Spleen (tissue), 11 donors: Measurements from ENCODE around the gene CD47. TPM values are rescaled to one million over a fixed set of nuclear protein-coding genes. Genes with fewer than 3 reads are reported as not detected.
A peak's percentile ranks its signal among the peaks of the same experiment; 100 is the strongest.

ENCODE experiments used
- DNase-seq: peaks from one replicate; pipeline ENCODE4 v3.0.0-alpha.2; 2020
- H3K27ac ChIP-seq, 8 donors: fragments of 200-600 bp; sonication (generic) in 7 of 8; 1 replicate in 4 of 8; 2 replicates in 4 of 8; pipeline versions ENCODE4 v1.5.0 to v1.8.0; 2016 to 2021; ENCODE audit warnings: inconsistent platforms in 4 of 8, mild to moderate bottlenecking in 4 of 8, moderate library complexity in 1 of 8
- H3K27me3 ChIP-seq, 7 donors: fragments of 200-600 bp; sonication (generic) in 6 of 7; replicated peaks in 1 of 7; 1 replicate in 4 of 7; 2 replicates in 3 of 7; pipeline versions ENCODE4 v1.5.0 to v1.8.0; 2016 to 2021; ENCODE audit warnings: inconsistent platforms in 3 of 7, mild to moderate bottlenecking in 1 of 7
- H3K36me3 ChIP-seq, 6 donors: fragments of 200-600 bp; sonication (generic) in 5 of 6; 1 replicate in 4 of 6; 2 replicates in 2 of 6; pipeline versions ENCODE4 v1.5.0 to v1.8.0; 2016 to 2021; ENCODE audit warnings: inconsistent platforms in 2 of 6
- H3K4me1 ChIP-seq, 6 donors: fragments of 200-600 bp; sonication (generic) in 5 of 6; 1 replicate in 3 of 6; 2 replicates in 3 of 6; pipeline versions ENCODE4 v1.5.0 to v1.8.0; 2016 to 2021; ENCODE audit warnings: inconsistent platforms in 3 of 6
- H3K4me3 ChIP-seq, 8 donors: fragments of 200-600 bp; sonication (generic) in 7 of 8; 1 replicate in 4 of 8; 2 replicates in 4 of 8; pipeline versions ENCODE4 v1.5.0 to v1.8.0; 2016 to 2021; ENCODE audit warnings: inconsistent platforms in 4 of 8, mild to moderate bottlenecking in 4 of 8, moderate library complexity in 2 of 8
- H3K9me3 ChIP-seq, 8 donors: fragments of 200-600 bp; sonication (generic) in 7 of 8; 1 replicate in 4 of 8; 2 replicates in 4 of 8; pipeline versions ENCODE4 v1.5.0 to v1.8.0; 2016 to 2021; ENCODE audit warnings: inconsistent platforms in 4 of 8
- POLR2A ChIP-seq, 3 donors: fragments of 450-650 bp; IDR thresholded peaks; one replicate each; pipeline ENCODE4 v1.5.1; 2017; ENCODE audit warnings: antibody characterized with exemption in 3 of 3, mild to moderate bottlenecking in 1 of 3
- POLR2AphosphoS5 ChIP-seq, 3 donors: sonication (generic); formaldehyde crosslinking; IDR thresholded peaks; one replicate each; pipeline ENCODE4 v1.5.1; 2017; ENCODE audit warnings: antibody characterized with exemption in 3 of 3
- WGBS, 5 donors: extraction: QIAGEN DNeasy Blood & Tissue Kit in 3 of 5; methylation state at CpG; one replicate each; pipeline versions ENCODE4 v1.1.5 to v1.1.7; 2013 to 2018; 5-methylcytosine and 5-hydroxymethylcytosine counted together
- intact Hi-C: fragments of 100-400 bp; cut with DNase I; formaldehyde crosslinking; loops from one replicate; pipeline ENCODE4 v1.15.0; 2023; ENCODE audit warnings: low total_unique reads
- polyA plus RNA-seq, 3 donors: library from polyadenylated mRNA; stranded (reverse); fragments of 200-250 nt; gene quantifications; one replicate each; pipeline ENCODE4 v1.2.1, GENCODE V29; 2013
- total RNA-seq, 7 donors: library from RNA; depleted of rRNA in 3 of 7; stranded (reverse); fragments of >200 nt in 3 of 7; fragmentation: NEBNext Ultra II Directional in 4 of 7; extraction: Animal tissue kit (Norgen Biotek cat#: 25700) in 4 of 7; gene quantifications; one replicate each; pipeline versions ENCODE4 v1.1.0 to v1.2.1, GENCODE V29; 2016 to 2021
- TF ChIP-seq, protein P1 (sequence below), 11 experiments: fragments of 200-600 bp in 7 of 11; fragments of 450-650 bp in 4 of 11; sonication (generic) in 4 of 11; IDR thresholded peaks in 8 of 11; conservative IDR thresholded peaks in 3 of 11; 1 replicate in 7 of 11; 2 replicates in 4 of 11; pipeline versions ENCODE4 v1.4.0 to v1.8.0; 2016 to 2021; ENCODE audit warnings: antibody characterized with exemption in 11 of 11, inconsistent platforms in 4 of 11, mild to moderate bottlenecking in 1 of 11
- donor health status: healthy with polysubstance abuse.
- donor health status: DM: no; HTN: no; CAD: no; lungs with moderate emphysema.
- donor health status: DM: no; HTN: no; CAD: no.
- donor health status: Bipolar disorder and iron deficiency.
- donor health status: healthy.
- donor health status: DM: no; HTN: no; CAD: no.
- donor health status: DM: yes; HTN: yes; CAD: no.

The CD47 gene
- total and polyA plus RNA-seq, 10 donors, result 48.2 to 156 (median 125) TPM

GRCh38 chr3:108086653-108087052, 4.2 kb downstream of the CD47 start:
- Histone ChIP-seq H3K9me3 (no peaks in the 10 kb centered on the region), H3K27ac (peak overlapping the region in 2 of 8 donors; percentile 3 to 99), H3K27me3 (no peaks in the 10 kb centered on the region), H3K4me1 (peaks cover 24 to 87% (median 82%) of the 10 kb centered on the region in 6 donors), H3K36me3 (peaks cover 0 to 8% (median 0%) of the 10 kb centered on the region in 6 donors), H3K4me3 (no peak overlapping the region)
- TF ChIP-seq POLR2AphosphoS5 (IDR thresholded peaks at IDR 0.05), result no peak
- TF ChIP-seq, protein P1, sequence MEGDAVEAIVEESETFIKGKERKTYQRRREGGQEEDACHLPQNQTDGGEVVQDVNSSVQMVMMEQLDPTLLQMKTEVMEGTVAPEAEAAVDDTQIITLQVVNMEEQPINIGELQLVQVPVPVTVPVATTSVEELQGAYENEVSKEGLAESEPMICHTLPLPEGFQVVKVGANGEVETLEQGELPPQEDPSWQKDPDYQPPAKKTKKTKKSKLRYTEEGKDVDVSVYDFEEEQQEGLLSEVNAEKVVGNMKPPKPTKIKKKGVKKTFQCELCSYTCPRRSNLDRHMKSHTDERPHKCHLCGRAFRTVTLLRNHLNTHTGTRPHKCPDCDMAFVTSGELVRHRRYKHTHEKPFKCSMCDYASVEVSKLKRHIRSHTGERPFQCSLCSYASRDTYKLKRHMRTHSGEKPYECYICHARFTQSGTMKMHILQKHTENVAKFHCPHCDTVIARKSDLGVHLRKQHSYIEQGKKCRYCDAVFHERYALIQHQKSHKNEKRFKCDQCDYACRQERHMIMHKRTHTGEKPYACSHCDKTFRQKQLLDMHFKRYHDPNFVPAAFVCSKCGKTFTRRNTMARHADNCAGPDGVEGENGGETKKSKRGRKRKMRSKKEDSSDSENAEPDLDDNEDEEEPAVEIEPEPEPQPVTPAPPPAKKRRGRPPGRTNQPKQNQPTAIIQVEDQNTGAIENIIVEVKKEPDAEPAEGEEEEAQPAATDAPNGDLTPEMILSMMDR (IDR thresholded peaks at IDR 0.05 in 8 of 11, conservative IDR thresholded peaks at IDR 0.05 in 3 of 11), result no peak
- no peak for TF ChIP-seq POLR2A (IDR thresholded peaks at IDR 0.05)
- no peak for DNase-seq
- intact Hi-C loops, result no loop called here
- WGBS, 5 donors, result 75 to 91% (median 86%) methylated on average over 4 of the region's 4 CpGs

- Histone ChIP-seq H3K36me3 (peaks cover 0 to 8% (median 0%) of the 10 kb centered on the region in 6 donors), H3K27me3 (no peaks in the 10 kb centered on the region), H3K4me1 (peaks cover 28 to 89% (median 87%) of the 10 kb centered on the region in 6 donors), H3K9me3 (no peaks in the 10 kb centered on the region), H3K27ac (peak overlapping the region in 1 of 8 donors; percentile 33), H3K4me3 (no peak overlapping the region)
- DNase-seq, result no peak
- WGBS, 5 donors, result 69 to 78% (median 71%) methylated on average over 2 of the region's 2 CpGs
- TF ChIP-seq, protein P1 (IDR thresholded peaks at IDR 0.05 in 8 of 11, conservative IDR thresholded peaks at IDR 0.05 in 3 of 11), result no peak
- TF ChIP-seq POLR2AphosphoS5 (IDR thresholded peaks at IDR 0.05) (no peak), POLR2A (IDR thresholded peaks at IDR 0.05) (no peak)
- intact Hi-C loops, result no loop called here
Observed at GRCh38 chr3:108085810-108086350, 5.0 kb downstream of the CD47 start.

DNA sequence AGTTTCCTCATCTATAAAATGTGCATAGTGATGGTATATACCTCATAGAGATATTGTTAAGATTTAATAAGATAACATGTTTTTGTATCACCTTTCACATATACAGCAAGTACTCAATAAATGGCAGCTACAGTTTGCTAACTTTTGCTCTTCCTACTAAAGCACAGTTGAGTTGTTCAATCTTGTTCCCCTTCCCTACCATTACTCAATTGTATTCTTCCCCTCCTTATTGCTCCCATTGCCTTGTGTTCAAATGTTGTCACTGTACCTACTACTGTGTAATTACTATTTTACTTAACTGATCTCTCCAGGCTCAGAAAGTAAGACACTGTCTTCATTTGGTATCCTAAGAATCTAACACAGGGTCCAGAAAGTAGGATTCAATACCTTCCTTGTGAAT, 5.5 kb downstream of the CD47 start:
- intact Hi-C loops, result no loop called here
- H3K4me1 ChIP-seq, result peaks cover 32 to 94% (median 91%) of the 10 kb centered on the region in 6 donors

GRCh38 chr3:108079877-108080276, 11.0 kb downstream of the CD47 start:
- intact Hi-C loops, result no loop called here
- Histone ChIP-seq H3K4me1 (peaks cover 17 to 98% (median 66%) of the 10 kb centered on the region in 6 donors), H3K9me3 (no peaks in the 10 kb centered on the region), H3K27me3 (no peaks in the 10 kb centered on the region), H3K36me3 (peaks cover 0 to 44% (median 1%) of the 10 kb centered on the region in 6 donors), H3K4me3 (no peak overlapping the region), H3K27ac (no peak overlapping the region)
- TF ChIP-seq POLR2A (IDR thresholded peaks at IDR 0.05) (no peak), POLR2AphosphoS5 (IDR thresholded peaks at IDR 0.05) (no peak)
- TF ChIP-seq, protein P1 (IDR thresholded peaks at IDR 0.05 in 8 of 11, conservative IDR thresholded peaks at IDR 0.05 in 3 of 11), result no peak
- WGBS, 5 donors, result 71 to 86% (median 80%) methylated on average over 5 of the region's 5 CpGs
- no peak for DNase-seq

More for the DNA sequence above, 5.5 kb downstream of the CD47 start:
- Histone ChIP-seq H3K9me3 (no peaks in the 10 kb centered on the region), H3K4me3 (no peak overlapping the region), H3K36me3 (peaks cover 0 to 9% (median 0%) of the 10 kb centered on the region in 6 donors), H3K27ac (peak overlapping the region in 2 of 8 donors; percentile 29 to 33), H3K27me3 (no peaks in the 10 kb centered on the region)
- no peak for DNase-seq
- TF ChIP-seq, protein P1 (IDR thresholded peaks at IDR 0.05 in 8 of 11, conservative IDR thresholded peaks at IDR 0.05 in 3 of 11), result no peak
- TF ChIP-seq POLR2AphosphoS5 (IDR thresholded peaks at IDR 0.05), result no peak
- TF ChIP-seq POLR2A (IDR thresholded peaks at IDR 0.05), result no peak
